GM18907 (cell line): ENCODE data around the gene YES1.

Experiments used
- ATAC-seq: cut with Tn5 transposase; IDR thresholded peaks from one replicate; pipeline ENCODE4 v1.9.1; 2021; ENCODE audit warnings: mild to moderate bottlenecking, moderate library complexity; ENCODE audit not compliant: unreplicated experiment

Gene YES1

DNA sequence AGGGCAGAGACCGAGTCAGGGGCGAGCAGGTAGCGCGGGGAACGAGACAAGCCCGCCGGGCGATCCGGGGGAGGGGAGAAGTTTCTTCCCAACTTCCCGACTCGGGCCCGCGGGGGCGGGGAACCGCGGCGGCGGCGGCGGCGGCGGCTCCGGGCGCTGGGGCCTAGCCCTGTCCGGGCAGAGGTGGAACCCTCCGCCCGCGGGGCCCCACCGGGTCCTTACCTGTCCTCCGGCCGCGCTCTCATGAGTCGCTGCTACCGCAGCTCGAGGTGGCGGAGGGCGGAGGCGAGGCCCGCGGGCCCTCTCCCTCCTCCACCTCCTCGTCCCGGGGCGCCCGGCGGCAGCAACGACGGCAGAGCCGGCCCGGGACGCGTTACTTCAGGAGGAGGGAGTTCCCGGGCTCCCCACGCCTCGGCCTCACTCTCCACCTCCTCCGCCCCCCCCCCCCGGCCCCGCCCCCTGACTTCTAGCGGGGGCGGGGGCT, at the start of gene YES1:
Gene YES1, minus strand, starts transcription at position 351 of the 484 bp plus-strand sequence. CDS start 55,415 bp downstream, outside the sequence.
- peak; percentile 54 for ATAC-seq

DNA sequence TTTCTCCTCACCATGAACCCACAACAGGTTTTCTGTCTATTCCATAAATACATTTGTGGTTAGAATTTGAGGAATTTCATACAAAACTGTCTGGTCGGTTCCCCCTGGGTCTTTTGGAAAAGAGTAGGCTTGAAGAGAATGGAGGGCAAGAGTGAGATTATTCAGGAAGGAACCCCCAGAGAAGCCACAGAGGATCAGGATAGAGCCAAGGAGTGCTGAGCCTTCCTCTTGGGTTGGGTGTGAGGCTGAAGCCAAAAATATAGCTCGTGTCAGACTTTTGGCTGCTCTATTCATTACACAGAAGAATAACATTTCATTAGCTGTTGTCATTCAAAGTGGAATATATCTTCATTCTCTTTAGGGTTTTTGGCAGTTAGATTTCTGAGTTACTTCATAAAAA, 45.9 kb upstream of the YES1 start:
- no peak for ATAC-seq

DNA sequence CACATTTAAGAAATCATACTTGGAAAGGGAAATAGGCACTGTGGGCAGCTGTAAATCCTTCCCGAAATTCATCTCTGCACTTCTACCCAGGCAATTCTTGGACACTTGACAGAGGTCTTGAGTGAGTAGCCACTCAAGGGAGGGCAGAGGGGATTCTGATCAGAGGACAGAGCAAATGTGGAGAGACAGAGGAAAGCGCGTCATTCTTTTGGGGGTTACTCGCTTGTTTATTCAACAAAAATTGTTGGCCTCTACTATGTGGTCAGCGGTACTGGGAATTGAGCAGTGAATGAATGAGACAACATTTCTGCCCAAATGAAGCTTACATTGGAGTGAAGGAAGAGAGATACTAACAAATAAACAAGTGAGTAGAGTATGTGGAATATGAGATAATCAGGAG, 41.4 kb upstream of the YES1 start:
- no peak for ATAC-seq

DNA sequence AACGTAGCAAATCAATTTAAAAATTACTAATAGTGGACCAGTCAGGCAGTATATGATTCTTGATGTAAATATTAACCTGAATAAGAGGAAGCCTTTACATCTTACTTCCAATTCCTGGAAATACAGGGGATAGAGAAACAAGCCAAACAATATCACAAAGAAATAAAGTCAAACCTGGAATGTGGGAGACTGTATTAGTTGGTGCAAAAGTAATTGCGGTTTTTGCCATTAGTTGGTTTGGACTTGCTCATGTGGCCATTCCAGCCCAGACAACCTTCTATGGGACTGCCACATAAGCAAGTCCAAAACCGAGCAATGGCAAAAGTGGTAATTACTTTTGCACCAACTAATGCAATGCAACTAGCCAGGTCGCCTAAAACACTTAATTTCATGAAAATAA, 38.9 kb upstream of the YES1 start:
- ATAC-seq, result no peak

DNA sequence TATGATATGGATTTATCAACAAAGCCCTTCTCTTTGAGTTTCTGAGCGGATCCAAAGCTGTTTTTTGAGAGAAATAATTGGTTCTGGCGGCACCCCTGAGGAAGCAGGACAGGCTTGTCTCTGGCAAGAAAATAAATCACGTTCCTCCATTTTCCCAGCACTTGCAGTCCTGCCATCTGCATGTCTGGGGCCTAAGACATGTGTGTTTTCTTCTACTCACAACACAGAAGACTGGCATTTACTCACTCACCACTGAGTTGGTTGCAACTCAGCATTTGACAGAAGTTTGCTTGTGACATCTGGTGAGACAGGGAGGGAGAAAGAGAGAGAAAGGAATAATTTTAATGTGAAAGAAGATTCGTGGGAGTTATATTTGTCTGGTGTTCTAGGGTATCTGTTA, 37.0 kb upstream of the YES1 start:
- no peak for ATAC-seq

DNA sequence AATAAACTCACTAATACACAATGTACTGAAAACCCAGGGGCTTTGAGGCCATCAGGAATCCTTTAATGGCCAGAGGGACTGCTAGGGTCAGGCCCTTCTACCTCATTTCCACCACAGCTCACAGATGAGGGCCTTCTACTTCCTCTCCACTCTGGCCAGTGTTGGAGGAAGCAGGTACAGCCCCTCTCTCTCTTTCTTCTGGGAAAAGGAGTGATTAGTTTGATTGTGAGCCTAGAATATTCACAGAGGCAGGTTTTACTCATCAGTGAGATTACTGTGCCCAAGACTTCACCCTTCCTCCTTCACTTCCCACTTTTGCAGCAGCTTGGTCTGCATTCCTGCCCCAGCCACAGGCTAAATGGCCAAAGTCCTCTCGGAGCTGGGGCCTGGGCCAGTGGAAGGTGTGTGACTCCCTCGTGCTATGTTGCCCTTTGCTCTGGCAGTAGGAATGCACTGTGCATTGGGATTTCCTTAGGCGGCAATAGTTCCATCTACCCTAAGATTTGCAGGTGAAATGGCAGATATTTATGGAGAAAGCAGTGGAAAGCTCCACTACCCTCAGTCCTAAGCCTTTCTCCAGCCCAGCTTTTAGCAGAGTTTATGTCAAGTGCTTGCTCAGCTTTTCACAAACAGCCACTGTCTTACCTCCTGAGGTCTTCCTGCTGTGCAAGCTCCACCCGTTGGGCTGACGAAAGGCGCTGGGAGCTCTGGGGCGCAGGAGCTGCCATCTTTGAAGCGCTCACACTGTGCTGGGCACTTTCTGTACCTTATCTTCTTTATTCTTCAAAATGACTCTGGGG, 36.2 kb upstream of the YES1 start:
- no peak for ATAC-seq

DNA sequence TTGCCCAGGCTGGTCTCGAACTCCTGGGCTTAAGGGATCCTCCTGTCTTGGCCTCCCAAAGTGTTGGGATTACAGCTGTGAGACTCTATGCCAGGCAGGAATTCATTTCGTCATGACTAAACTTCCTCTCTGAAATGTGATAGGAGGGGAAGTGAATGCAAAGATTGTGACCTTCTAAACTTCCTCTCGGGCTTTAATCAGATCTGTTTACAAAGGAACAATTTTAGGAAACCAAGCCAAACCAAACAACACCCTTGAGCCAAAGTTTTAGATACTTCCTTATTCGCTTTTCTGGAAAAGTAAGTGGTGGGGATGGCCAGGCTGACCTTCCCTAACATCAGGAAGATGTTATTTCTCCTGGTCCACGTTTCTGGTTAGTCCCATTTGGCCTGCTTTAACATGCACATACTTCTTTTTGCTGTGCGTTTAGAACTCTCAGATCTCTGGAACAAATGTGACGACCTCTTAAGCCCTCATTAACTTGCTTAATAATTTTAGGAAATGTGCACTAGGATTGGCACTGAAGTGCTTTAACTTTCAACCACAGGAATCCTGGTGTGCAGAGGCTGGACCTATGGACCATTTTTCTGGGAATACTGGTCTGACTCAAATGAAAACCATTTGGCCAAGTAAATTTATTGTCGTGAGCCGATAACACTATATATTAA, 33.2 kb upstream of the YES1 start:
- ATAC-seq, result no peak

DNA sequence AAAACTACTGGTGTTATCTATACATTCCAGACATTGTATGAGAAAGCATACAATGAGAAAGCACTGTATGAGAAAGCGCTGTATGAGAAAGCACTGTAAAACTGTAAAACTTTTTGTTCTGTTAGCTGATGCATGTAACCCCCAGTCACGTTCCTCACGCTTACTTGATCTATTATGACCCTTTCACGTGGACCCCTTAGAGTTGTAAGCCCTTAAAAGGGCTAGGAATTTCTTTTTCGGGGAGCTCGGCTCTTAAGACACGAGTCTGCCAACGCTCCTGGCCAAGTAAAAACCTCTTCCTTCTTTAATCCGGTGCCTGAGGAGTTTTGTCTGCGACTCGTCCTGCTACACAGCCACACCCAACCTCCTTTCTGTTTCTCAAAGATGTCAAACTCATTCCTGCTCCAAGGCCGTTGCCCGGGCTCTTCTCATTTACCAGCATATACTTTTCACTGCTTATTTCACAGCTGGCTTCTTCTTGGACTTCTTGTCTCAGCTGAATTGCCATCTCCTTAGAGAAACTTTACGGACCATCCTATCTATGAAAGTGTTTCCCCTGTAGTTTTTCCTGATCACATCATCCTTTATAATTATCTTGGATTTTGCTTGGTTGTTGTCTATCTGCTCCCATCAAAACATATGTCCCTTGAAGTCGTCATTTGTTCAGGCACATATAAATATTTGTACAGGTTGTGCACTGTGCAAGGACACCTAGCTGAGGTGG, 29.8 kb upstream of the YES1 start:
- no peak for ATAC-seq

DNA sequence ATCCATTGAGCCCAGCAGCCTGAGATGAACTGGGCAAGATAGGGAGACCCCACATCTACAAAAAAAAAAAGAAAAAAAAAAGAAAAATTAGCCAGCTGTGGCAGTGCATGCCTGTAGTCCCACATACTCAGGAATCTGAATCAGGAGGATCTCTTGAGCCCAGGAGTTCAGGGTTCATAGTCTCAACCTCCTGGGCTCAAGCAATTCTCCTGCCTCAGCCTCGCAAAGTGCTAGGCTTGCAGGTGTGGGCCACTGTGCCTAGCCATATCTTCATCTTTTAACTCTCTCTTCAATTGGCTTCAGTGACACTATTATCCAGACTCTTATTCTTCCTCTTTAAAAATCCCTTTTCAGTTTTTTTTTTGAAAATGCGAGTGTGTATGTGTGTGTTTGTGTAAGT, 28.5 kb upstream of the YES1 start:
- ATAC-seq, result no peak

DNA sequence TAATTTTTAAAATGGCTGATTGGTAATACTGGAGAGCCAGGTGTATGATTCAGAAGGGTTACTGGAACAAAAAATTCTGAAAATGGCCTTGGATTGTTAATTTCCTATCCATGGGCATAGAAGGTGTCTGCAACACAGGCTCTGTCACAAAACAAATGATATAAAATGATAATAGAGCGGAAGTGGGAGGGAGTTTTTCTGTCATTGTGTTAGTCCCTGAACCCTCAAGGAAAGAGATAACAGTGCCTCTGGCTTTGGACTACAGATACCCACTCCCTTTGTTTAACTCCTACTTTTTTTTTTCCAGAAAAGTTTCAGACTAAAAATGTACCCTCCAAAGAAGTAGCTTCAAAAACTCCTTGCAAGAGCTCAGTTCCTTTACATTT, 28.0 kb upstream of the YES1 start:
- no peak for ATAC-seq

DNA sequence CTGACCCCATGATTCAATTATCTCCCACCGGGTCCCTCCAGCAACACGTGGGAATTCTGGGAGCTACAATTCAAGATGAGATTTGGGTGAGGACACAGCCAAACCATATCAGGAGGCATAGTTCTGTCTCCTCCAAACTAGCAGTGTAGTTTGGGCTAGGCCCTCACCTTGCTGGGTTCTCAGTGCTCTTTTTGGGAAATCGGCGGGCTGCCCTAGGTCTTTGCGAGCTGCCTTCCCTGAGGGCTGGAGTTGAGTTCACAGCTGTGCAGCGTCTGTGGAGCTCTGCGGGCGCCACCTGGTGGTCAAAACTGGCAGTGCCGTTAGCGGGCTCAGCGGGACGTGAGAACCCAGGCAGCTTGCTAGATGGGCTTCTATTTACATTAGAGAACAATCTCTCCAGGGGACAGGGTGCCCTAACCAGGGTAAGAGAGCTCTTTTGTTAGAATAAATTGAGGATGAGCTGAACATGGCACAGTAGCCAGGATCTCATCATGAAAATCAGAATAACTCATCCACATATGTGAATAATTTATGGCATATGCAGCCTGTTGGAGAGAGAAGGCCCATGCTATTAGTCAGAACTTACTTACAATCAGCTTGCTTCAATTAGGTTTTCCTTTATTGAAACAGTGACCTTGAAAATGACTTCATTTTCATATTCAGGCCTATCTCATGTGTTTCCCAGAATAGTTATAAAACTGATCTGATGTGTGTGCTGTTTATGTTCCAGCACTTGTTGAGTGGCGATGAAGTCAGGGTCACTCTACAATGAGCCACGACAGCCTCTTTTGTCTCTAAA, 27.4 kb upstream of the YES1 start:
- peak; percentile 98 for ATAC-seq

DNA sequence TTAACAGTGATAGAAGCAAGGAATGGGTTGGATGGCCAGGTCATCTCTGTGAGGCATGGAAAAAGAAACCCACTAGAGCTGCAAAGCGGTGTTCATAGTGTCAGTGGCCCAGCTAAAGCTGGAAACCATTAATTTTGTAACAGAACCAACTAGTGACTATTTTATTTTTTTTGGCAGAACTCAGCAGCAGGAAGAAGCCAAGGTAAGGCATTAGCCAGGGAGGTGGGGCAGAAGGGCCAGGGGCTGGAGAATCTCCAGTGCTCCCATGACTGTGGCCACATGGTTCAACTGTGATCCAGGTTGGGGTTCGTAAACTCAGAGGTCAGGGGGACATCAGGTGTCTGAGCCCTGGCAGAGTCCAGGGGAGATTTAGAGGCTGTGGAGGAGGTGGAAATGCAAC, 25.9 kb upstream of the YES1 start:
- no peak for ATAC-seq

DNA sequence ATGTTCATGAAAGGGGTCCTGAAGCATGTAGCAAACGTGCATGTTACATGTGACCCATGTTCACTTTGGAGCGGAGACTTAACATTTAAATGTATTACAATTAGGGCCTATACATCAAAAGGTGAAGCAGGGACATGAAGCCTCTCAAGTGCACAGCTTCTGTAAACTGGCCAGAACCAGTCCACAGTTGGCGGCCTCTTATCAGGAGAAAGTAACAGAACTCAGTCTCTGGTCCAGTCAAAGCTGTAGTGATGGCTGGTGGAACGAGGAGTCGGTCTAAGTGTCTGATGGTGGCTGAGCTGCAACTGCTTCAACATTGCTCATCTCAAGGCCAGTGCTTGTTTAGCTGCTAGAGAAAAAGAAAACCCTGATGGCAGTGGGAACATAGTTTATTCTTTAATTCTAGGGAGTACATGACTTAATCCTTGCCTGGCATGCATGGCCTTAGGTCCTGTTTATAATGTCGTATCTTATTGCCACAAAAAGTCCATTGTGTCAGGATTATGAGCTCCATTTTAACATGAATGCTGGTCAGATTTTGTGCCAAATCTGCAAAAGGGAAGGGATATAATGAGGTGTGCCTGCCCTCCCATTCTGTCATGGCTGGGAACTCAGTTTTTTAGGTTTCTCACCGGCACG, 22.2 kb upstream of the YES1 start:
- ATAC-seq, result no peak

DNA sequence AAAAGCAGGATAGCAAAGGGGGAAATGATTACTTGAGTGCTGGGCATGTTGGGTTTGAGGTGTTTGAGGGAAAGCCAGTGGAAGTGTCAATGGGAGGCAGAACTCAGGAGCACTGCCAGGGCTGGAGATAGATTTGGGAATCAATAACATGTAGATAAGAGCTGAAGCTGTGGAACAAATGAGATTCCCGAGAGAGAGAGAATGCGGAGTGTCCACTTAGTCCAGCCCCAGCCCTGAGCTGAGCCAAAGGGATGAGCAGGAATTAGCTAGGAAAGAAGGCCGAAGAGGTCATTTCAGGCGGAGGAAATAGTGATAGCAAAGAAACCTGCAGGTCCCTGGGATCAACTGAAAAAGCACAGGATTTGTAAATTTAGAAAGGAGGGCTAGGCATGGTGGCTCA, 21.2 kb upstream of the YES1 start:
- ATAC-seq, result no peak

DNA sequence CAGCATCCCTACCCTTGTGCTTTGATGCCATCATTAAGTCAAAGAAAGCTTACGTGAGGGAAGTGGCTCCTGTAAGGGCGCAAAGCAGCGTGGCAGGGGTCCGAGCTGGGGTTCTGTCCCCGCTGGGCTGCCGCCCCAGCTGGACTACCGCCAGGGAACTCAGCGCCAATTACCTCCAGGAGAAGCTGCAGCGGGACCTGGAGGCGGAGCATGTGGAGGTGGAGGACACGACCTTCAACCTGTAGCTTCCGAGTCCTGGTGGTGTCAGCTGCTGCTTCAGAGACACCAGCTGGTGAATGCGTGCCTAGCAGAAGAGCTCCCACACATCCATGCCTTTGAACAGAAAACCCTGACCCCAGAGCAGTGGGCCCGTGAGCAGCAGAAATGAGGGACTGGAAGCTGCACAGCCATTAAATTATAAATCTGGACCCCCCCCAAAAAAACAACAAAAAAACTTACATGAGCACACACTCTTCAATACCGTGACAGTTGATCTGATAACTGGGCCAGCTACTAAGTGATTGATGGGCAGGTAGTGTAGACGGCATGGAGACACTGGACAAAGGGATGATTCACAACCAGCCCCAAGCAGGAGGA, 20.1 kb upstream of the YES1 start:
- no peak for ATAC-seq

DNA sequence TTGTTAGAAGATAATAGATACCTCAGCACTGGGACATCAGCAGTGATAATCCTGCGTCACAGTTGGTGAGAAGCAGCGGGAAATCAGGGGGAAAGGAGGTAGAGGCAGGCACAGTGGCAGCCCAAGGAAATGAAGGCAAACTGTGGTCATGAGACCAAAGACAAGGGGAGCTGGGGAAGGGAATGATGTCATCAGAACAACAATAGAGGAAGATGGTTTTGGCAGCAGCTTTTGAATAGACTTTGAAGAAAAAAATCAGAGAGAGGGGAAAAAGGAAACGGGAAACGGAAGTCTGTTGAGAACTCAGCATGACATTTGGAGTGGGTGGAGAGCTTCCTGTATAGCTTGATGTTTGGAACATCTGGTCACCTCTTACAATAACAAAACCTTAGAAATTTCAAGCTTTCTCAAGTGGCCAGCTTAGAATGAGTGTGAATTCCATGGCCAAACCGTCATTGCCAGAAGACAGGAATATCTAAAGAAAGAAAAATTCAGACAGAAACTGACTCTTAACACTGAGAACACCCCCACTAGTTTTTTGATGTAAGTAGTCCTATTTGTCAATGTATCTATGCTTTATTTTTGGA, 18.4 kb upstream of the YES1 start:
- ATAC-seq, result peak; percentile 55

DNA sequence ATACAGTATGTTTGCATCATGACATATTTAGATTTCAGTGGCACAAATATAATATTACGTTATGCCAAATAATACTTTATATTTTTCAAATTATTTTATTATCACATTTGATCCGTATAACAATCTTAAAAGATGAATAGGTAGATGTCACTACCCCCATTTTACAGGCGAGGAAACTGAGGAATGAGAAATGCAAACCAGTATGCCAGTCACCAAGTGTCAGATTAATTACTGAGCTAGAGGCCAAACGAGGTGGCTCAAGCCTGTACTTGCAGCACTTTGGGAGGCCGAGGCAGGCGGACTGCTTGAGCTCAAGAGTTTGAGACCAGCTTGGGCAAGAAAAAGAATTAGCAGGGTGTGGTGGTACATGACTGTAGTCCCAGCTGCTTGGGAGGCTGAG, 17.4 kb upstream of the YES1 start:
- no peak for ATAC-seq

DNA sequence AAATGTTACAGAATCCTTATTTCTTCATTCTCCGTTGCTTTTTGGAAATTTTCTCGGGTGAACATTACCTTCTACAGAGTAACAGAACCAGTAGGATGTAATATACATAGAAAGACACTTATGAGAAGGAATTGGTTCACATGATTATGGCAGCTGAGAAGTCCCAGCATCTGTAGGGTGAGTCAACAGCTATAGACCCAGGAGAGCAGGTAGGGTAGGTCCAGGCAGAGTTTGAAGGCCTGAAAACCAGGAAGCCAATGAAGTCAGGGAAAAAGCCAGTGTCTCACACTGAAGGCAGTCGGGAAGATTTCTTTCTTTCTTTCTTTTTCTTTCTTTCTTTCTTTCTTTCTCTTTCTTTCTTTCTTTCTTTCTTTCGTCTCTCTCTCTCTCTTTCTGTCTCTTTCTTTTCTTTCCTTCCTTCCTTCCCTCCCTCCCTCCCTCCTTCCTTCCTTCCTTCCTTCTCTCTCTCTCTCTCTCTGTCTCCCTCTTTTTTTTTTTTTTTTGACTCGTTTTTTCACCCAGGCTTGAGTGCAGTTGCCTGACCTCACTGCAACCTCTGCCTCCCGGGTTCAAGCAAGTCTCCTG, 15.1 kb upstream of the YES1 start:
- no peak for ATAC-seq

DNA sequence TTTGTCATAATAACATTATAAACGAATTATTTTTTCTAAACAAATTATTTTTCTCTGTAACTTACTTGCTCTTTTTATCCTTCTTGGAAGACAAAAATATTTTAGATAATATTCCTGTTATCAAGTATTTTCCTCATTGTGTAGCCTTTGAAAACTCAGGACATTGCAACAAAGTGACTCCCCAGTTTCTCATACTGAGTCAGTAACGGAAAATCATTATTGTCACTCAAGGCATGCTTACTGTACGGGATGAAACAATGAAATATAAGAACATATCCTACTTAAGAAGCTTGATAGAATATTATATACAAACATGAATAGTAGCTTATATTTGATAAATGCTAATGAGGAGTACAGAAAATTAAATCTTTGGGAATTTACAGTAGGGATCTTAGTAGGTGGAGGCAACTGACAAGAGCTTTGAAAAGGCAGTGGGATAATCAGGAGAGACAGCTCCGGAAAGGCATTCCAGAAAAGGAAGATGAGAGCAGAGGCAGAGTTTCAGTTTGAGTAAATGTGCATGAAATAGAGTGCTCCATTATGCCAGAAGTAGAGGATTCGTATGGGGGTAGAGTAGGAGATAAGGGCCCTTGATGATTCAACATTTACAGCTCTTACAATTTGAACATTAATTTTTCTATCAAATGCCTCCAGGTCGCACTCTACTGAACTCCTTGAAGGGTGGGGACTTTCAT, 14.0 kb upstream of the YES1 start:
- no peak for ATAC-seq
